ENCODE results near the gene HOXB4. TPM values are rescaled to one million over a fixed set of nuclear protein-coding genes. Genes with fewer than 3 reads are reported as not detected.
A peak's percentile ranks its signal among the peaks of the same experiment; 100 is the strongest.

HOXB4 gene
- total RNA-seq, 1 experiment from 2014 or later: 27.9 TPM

DNA sequence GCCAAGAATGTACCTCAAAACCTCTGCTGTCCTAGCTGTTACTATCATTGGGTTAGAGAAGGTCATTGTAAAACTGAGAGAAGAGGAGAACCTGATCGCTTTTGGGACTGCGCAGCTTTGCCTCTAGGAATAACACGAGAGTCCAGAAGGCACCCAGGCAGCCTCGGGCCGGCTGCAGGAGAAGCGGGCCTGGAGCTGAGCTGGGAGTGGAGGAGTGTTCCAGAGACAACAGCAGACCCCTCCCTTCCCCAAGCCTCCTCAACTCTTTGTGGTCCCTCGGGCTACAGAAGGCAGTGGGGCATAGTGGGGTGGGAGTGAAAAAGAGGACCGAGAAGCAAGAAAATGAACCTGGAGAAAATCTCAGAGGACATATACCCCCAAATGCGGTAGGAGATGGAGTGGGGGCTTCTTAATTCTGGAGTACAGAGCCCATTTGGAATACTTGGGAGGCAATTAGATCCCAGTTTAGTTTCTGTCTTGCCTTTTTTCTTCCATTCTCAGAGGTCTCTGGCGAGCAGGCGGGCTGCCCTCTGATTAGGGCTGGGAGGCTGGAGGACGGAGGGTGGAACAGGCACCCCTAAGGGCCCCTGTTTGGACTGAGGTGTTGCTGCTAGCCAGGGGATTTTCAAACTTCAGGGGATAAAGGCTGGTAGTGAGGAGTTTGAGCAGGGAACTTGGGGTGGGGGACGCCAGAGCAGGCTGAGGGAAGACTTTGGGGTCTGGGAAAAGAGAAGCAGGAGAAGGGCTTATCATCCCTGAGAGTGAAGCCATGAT, 19.9 kb downstream of the HOXB4 start:
- no peak; the same call in none of the 2 replicates for TF ChIP-seq POLR2AphosphoS5 (IDR thresholded peaks at IDR 0.05; ENCODE audit: low read depth, low read length)
- TF ChIP-seq, protein P1, sequence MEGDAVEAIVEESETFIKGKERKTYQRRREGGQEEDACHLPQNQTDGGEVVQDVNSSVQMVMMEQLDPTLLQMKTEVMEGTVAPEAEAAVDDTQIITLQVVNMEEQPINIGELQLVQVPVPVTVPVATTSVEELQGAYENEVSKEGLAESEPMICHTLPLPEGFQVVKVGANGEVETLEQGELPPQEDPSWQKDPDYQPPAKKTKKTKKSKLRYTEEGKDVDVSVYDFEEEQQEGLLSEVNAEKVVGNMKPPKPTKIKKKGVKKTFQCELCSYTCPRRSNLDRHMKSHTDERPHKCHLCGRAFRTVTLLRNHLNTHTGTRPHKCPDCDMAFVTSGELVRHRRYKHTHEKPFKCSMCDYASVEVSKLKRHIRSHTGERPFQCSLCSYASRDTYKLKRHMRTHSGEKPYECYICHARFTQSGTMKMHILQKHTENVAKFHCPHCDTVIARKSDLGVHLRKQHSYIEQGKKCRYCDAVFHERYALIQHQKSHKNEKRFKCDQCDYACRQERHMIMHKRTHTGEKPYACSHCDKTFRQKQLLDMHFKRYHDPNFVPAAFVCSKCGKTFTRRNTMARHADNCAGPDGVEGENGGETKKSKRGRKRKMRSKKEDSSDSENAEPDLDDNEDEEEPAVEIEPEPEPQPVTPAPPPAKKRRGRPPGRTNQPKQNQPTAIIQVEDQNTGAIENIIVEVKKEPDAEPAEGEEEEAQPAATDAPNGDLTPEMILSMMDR (IDR thresholded peaks at IDR 0.05): no peak
- TF ChIP-seq, protein P2, sequence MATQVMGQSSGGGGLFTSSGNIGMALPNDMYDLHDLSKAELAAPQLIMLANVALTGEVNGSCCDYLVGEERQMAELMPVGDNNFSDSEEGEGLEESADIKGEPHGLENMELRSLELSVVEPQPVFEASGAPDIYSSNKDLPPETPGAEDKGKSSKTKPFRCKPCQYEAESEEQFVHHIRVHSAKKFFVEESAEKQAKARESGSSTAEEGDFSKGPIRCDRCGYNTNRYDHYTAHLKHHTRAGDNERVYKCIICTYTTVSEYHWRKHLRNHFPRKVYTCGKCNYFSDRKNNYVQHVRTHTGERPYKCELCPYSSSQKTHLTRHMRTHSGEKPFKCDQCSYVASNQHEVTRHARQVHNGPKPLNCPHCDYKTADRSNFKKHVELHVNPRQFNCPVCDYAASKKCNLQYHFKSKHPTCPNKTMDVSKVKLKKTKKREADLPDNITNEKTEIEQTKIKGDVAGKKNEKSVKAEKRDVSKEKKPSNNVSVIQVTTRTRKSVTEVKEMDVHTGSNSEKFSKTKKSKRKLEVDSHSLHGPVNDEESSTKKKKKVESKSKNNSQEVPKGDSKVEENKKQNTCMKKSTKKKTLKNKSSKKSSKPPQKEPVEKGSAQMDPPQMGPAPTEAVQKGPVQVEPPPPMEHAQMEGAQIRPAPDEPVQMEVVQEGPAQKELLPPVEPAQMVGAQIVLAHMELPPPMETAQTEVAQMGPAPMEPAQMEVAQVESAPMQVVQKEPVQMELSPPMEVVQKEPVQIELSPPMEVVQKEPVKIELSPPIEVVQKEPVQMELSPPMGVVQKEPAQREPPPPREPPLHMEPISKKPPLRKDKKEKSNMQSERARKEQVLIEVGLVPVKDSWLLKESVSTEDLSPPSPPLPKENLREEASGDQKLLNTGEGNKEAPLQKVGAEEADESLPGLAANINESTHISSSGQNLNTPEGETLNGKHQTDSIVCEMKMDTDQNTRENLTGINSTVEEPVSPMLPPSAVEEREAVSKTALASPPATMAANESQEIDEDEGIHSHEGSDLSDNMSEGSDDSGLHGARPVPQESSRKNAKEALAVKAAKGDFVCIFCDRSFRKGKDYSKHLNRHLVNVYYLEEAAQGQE (IDR thresholded peaks at IDR 0.05; ENCODE audit: insufficient read depth in 1 of 2, low read depth in 2 of 2, low read length in 1 of 2): no peak
- TF ChIP-seq TCF7L2 (IDR thresholded peaks at IDR 0.05; ENCODE audit: low read depth, low read length): no peak
- TF ChIP-seq SIN3A (IDR thresholded peaks at IDR 0.05; ENCODE audit: borderline replicate concordance, insufficient read depth, low read depth, low read length): no peak

GRCh38 chr17:48556576-48557401, 21.4 kb downstream of the HOXB4 start:
- intact Hi-C loops (cut with micrococcal nuclease; ENCODE audit: unreplicated experiment) (no loop called here), in situ Hi-C loops (cut with HindIII; ENCODE audit: low pct_unique_long_range_greater_than_20kb, low sequenced_read_pairs) (loop anchor here (5.0 kb wide), 1 partner anchor 61 kb away; the partner anchor contains the start of gene HOXB8)
- H3K4me1 ChIP-seq (ENCODE audit: control insufficient read depth, insufficient read depth, low read length): peaks cover 83% of the 10 kb centered on the region
- ChIA-PET POLR2A (interaction anchor here (0.6 to 1.6 kb wide), 4 partner anchors 10 to 1784 kb away, joined by 4 to 7 read pairs (median 6); no protein-coding TSS in a partner anchor), CTCF (interaction anchor here (0.6 to 0.7 kb wide), 2 partner anchors 53 to 398 kb away, joined by 6 to 8 read pairs; no protein-coding TSS in a partner anchor)
- no TSS peak for BruUV-seq (replicated peaks)
- H3K27ac ChIP-seq (ENCODE audit: low read length): peak overlapping the region; percentile 97
- peak overlapping the region; percentile 22 to 51; a peak in 3 of 4 replicates for H3K4me3 ChIP-seq (ENCODE audit: low read depth in 2 of 2, low read length in 2 of 2)
- DNase-seq (ENCODE audit: low read depth, low spot score) (no peak), ATAC-seq (no peak)
- no peak for TF ChIP-seq POLR2AphosphoS5 (IDR thresholded peaks at IDR 0.05; ENCODE audit: low read depth, low read length)
- TF ChIP-seq, protein P2 (IDR thresholded peaks at IDR 0.05; ENCODE audit: insufficient read depth in 1 of 2, low read depth in 2 of 2, low read length in 1 of 2): no peak
- TF ChIP-seq, protein P1 (IDR thresholded peaks at IDR 0.05): 0 out of 2 replicates have a peak, but pooled peaks have one; percentile 4
- no peaks in the 10 kb centered on the region for H3K9me3 ChIP-seq (ENCODE audit: control insufficient read depth, insufficient read depth, low read depth, low read length)
- H3K27me3 ChIP-seq (ENCODE audit: control insufficient read depth, insufficient read depth, low read length): no peaks in the 10 kb centered on the region
- H3K36me3 ChIP-seq (ENCODE audit: control insufficient read depth, insufficient read depth, low read length): peaks cover 5% of the 10 kb centered on the region; the same call in 1 of the 2 replicates

More for the DNA sequence above, 19.9 kb downstream of the HOXB4 start:
- CTCF ChIA-PET: interaction anchor here (0.8 kb wide), 1 partner anchor 232 kb away, joined by 3 read pairs; no protein-coding TSS in a partner anchor
- no peaks in the 10 kb centered on the region for H3K27me3 ChIP-seq (ENCODE audit: control insufficient read depth, insufficient read depth, low read length)
- POLR2A ChIA-PET: interaction anchor here (0.5 to 1.6 kb wide), 4 partner anchors 11 to 24 kb away, joined by 4 to 7 read pairs (median 4); no protein-coding TSS in a partner anchor
- DNase-seq (ENCODE audit: low read depth, low spot score) (no peak), ATAC-seq (no peak)
- H3K4me3 ChIP-seq (ENCODE audit: low read depth in 2 of 2, low read length in 2 of 2): peak overlapping the region; percentile 8 to 14
- no peaks in the 10 kb centered on the region for H3K9me3 ChIP-seq (ENCODE audit: control insufficient read depth, insufficient read depth, low read depth, low read length)
- BruUV-seq (replicated peaks): TSS peak; percentile 2
- peaks cover 84% of the 10 kb centered on the region for H3K4me1 ChIP-seq (ENCODE audit: control insufficient read depth, insufficient read depth, low read length)
- H3K36me3 ChIP-seq (ENCODE audit: control insufficient read depth, insufficient read depth, low read length): peaks cover 3% of the 10 kb centered on the region; the same call in 1 of the 2 replicates
- peak overlapping the region; percentile 97 for H3K27ac ChIP-seq (ENCODE audit: low read length)
- intact Hi-C loops (cut with micrococcal nuclease; ENCODE audit: unreplicated experiment): no loop called here
- in situ Hi-C loops (cut with HindIII; ENCODE audit: low pct_unique_long_range_greater_than_20kb, low sequenced_read_pairs): loop anchor here (5.0 kb wide), 1 partner anchor 59 kb away; the partner anchor contains the start of gene HOXB8

Measured in Panc1 (cell line).